PFSK-1 (cell line): Measurements from ENCODE around the gene NDUFAF3.

Experiments used
- POLR2AphosphoS5 ChIP-seq: IDR thresholded peaks from 2 replicates; pipeline ENCODE4 v1.6.1; 2012; ENCODE audit warnings: low read depth, mild to moderate bottlenecking, control low read depth, low read length, moderate library complexity
- SIN3A ChIP-seq: IDR thresholded peaks from 2 replicates; pipeline ENCODE4 v1.6.1; 2012; ENCODE audit warnings: mild to moderate bottlenecking, low read length, moderate library complexity, borderline replicate concordance; ENCODE audit not compliant: insufficient read depth
- TAF1 ChIP-seq: IDR thresholded peaks from 2 replicates; pipeline ENCODE4 v1.6.1; 2012; ENCODE audit warnings: low read length, control low read depth, borderline replicate concordance; ENCODE audit not compliant: insufficient read depth
- TF ChIP-seq, protein P1 (sequence below), 2 experiments: IDR thresholded peaks; 2 replicates each; pipeline versions ENCODE4 v1.6.1 to v1.8.0; 2011 to 2012; ENCODE audit warnings: low read depth in 2 of 2, low read length in 2 of 2, control low read depth in 1 of 2, inconsistent platforms in 1 of 2, mild to moderate bottlenecking in 1 of 2, moderate library complexity in 1 of 2; ENCODE audit not compliant: insufficient read depth in 1 of 2

DNA sequence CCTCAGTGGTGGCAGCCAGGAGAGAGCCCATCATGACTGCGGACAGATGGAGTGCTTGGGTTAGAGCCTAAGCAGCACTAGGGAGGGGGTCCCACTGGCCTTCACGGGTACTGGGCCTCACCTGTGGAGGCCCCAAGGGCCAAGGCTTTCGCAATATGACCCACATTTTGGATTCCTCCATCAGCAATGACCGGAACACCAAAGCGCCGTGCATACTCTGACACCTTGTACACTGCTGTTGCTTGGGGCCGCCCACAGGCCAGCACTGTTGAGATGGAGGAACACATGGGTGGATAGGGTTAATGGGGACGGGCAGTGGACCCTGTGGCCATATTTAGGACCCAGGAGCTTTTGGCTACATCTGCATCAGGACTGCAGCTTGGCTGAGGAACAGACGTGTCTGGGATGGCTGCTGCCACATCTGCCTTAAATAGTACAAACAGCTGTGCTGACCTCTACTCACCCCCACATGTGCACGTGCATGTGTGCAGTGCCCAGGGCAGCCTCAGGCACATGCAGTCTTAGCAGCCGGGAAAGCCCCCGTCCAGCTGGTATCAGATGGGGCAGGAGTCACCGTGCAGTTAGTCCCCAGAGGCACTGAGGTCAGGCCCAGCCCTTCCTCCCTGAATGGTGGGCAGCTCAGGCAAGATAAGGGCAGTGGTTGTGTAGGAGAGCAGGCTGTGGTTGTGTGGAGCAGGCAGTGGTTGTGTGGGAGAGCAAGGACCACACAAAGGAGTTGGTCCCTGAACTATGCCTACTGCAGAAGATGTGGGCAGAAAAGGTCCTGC, 3.3 kb downstream of the NDUFAF3 start:
- TF ChIP-seq SIN3A (no peak), POLR2AphosphoS5 (no peak; the same call in none of the 2 replicates), TAF1 (no peak)
- TF ChIP-seq, protein P1, sequence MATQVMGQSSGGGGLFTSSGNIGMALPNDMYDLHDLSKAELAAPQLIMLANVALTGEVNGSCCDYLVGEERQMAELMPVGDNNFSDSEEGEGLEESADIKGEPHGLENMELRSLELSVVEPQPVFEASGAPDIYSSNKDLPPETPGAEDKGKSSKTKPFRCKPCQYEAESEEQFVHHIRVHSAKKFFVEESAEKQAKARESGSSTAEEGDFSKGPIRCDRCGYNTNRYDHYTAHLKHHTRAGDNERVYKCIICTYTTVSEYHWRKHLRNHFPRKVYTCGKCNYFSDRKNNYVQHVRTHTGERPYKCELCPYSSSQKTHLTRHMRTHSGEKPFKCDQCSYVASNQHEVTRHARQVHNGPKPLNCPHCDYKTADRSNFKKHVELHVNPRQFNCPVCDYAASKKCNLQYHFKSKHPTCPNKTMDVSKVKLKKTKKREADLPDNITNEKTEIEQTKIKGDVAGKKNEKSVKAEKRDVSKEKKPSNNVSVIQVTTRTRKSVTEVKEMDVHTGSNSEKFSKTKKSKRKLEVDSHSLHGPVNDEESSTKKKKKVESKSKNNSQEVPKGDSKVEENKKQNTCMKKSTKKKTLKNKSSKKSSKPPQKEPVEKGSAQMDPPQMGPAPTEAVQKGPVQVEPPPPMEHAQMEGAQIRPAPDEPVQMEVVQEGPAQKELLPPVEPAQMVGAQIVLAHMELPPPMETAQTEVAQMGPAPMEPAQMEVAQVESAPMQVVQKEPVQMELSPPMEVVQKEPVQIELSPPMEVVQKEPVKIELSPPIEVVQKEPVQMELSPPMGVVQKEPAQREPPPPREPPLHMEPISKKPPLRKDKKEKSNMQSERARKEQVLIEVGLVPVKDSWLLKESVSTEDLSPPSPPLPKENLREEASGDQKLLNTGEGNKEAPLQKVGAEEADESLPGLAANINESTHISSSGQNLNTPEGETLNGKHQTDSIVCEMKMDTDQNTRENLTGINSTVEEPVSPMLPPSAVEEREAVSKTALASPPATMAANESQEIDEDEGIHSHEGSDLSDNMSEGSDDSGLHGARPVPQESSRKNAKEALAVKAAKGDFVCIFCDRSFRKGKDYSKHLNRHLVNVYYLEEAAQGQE (IDR thresholded peaks at IDR 0.05; ENCODE audit: insufficient read depth in 1 of 2, low read depth in 2 of 2, low read length in 2 of 2), result no peak
